GM18520 (cell line): Measurements from ENCODE around the gene FAM120B.
A peak's percentile ranks its signal among the peaks of the same experiment; 100 is the strongest.
"Not testable (repeated sequence)": the region's sequence is repeated elsewhere in the genome, so short reads cannot be mapped to it uniquely, and the experiment has no call there.

ENCODE experiments used
- ATAC-seq: cut with Tn5 transposase; IDR thresholded peaks from one replicate; pipeline ENCODE4 v1.9.1; 2021; ENCODE audit not compliant: unreplicated experiment

FAM120B gene

GRCh38 chr6:170297576-170298330 is 8.8 kb upstream of the FAM120B start:
- ATAC-seq: no peak

GRCh38 chr6:170298688-170299087 is 7.9 kb upstream of the FAM120B start:
- ATAC-seq: no peak

- ATAC-seq: no peak
These were observed 5.4 kb upstream of the FAM120B start for GRCh38 chr6:170301184-170301583.

- peak; percentile 0 for ATAC-seq
These were observed 694 bp upstream of the FAM120B start for GRCh38 chr6:170305805-170306323.

GRCh38 chr6:170307080-170307545 is 555 bp downstream of the FAM120B start:
- no peak for ATAC-seq

GRCh38 chr6:170308761-170309160 is 2.2 kb downstream of the FAM120B start:
- no peak for ATAC-seq

- no peak for ATAC-seq
These were observed 5.1 kb downstream of the FAM120B start for GRCh38 chr6:170311696-170312095.

GRCh38 chr6:170312876-170313275 is 6.3 kb downstream of the FAM120B start:
- ATAC-seq: no peak

GRCh38 chr6:170313716-170314295 is 7.2 kb downstream of the FAM120B start:
- no peak for ATAC-seq

- ATAC-seq: no peak
These were observed 8.4 kb downstream of the FAM120B start for GRCh38 chr6:170314983-170315382.

- ATAC-seq: no peak
These were observed 9.5 kb downstream of the FAM120B start for GRCh38 chr6:170316071-170316470.

- ATAC-seq: no peak
These were observed 10.5 kb downstream of the FAM120B start for GRCh38 chr6:170317076-170317475.

GRCh38 chr6:170317718-170318117 is 11.2 kb downstream of the FAM120B start:
- no peak for ATAC-seq

GRCh38 chr6:170329321-170329720 is 22.8 kb downstream of the FAM120B start:
- ATAC-seq: no peak

- ATAC-seq: not testable (repeated sequence)
These were observed 28.6 kb downstream of the FAM120B start for GRCh38 chr6:170335199-170335598.

GRCh38 chr6:170344631-170345576 is 38.3 kb downstream of the FAM120B start:
- no peak for ATAC-seq

GRCh38 chr6:170345662-170346061 is 39.1 kb downstream of the FAM120B start:
- ATAC-seq: no peak

GRCh38 chr6:170346649-170347048 is 40.1 kb downstream of the FAM120B start:
- no peak for ATAC-seq

- ATAC-seq: no peak
These were observed 40.5 kb downstream of the FAM120B start for GRCh38 chr6:170347091-170347490.

- no peak for ATAC-seq
These were observed 41.4 kb downstream of the FAM120B start for GRCh38 chr6:170347975-170348374.

- not testable (repeated sequence) for ATAC-seq
These were observed 44.9 kb downstream of the FAM120B start for GRCh38 chr6:170351456-170351855.
